T-helper 2 cell (primary cell): ENCODE data around the gene DHRSX.
"Not testable (repeated sequence)": the region's sequence is repeated elsewhere in the genome, so short reads cannot be mapped to it uniquely, and the experiment has no call there.

Experiments used
- DNase-seq, 5 experiments: peaks; one replicate each; pipeline versions ENCODE4 v3.0.0 to v3.0.0-alpha.2; 2012 to 2022

Gene DHRSX

GRCh38 chrX:2342874-2343273, 157.9 kb downstream of the DHRSX start:
- no peak for DNase-seq

- no peak for DNase-seq
Observed at GRCh38 chrX:2342281-2342688, 158.5 kb downstream of the DHRSX start.

GRCh38 chrX:2340991-2341390, 159.8 kb downstream of the DHRSX start:
- DNase-seq = no peak

GRCh38 chrX:2336181-2336580, 164.6 kb downstream of the DHRSX start:
- DNase-seq = no peak

- no peak for DNase-seq
Observed at GRCh38 chrX:2334237-2334636, 166.5 kb downstream of the DHRSX start.

- DNase-seq = no peak
Observed at GRCh38 chrX:2332252-2332651, 168.5 kb downstream of the DHRSX start.

- no peak for DNase-seq
Observed at GRCh38 chrX:2330910-2331309, 169.9 kb downstream of the DHRSX start.

- no peak for DNase-seq
Observed at GRCh38 chrX:2330487-2330886, 170.3 kb downstream of the DHRSX start.

- no peak for DNase-seq
Observed at GRCh38 chrX:2327423-2327822, 173.4 kb downstream of the DHRSX start.

- peak in 3 of 5 experiments; percentile 3 to 45 (median 42) for DNase-seq
Observed at GRCh38 chrX:2325076-2325784, 175.5 kb downstream of the DHRSX start.

GRCh38 chrX:2324151-2324550, 176.6 kb downstream of the DHRSX start:
- no peak for DNase-seq

- DNase-seq = no peak
Observed at GRCh38 chrX:2321411-2321810, 179.4 kb downstream of the DHRSX start.

GRCh38 chrX:2320580-2321327, 180.0 kb downstream of the DHRSX start:
- no peak for DNase-seq

- no peak for DNase-seq
Observed at GRCh38 chrX:2320089-2320488, 180.7 kb downstream of the DHRSX start.

GRCh38 chrX:2318371-2318770, 182.4 kb downstream of the DHRSX start:
- no peak for DNase-seq

- DNase-seq = no peak
Observed at GRCh38 chrX:2317527-2318055, 183.2 kb downstream of the DHRSX start.

- no peak for DNase-seq
Observed at GRCh38 chrX:2316534-2316933, 184.2 kb downstream of the DHRSX start.

GRCh38 chrX:2315434-2315833, 185.3 kb downstream of the DHRSX start:
- DNase-seq = no peak

- DNase-seq = no peak
Observed at GRCh38 chrX:2314831-2315365, 185.9 kb downstream of the DHRSX start.

GRCh38 chrX:2313864-2314640, 186.7 kb downstream of the DHRSX start:
- DNase-seq = no peak

GRCh38 chrX:2312061-2312591, 188.7 kb downstream of the DHRSX start:
- DNase-seq = not testable (repeated sequence)

- DNase-seq = no peak
Observed at GRCh38 chrX:2311501-2311900, 189.3 kb downstream of the DHRSX start.

GRCh38 chrX:2301901-2302300, 198.9 kb downstream of the DHRSX start:
- no peak for DNase-seq
